ENCODE measurements around the gene MYO1C. TPM values are rescaled to one million over a fixed set of nuclear protein-coding genes. Genes with fewer than 3 reads are reported as not detected.
"Not testable (repeated sequence)": the region's sequence is repeated elsewhere in the genome, so short reads cannot be mapped to it uniquely, and the experiment has no call there.

Gene MYO1C, protein sequence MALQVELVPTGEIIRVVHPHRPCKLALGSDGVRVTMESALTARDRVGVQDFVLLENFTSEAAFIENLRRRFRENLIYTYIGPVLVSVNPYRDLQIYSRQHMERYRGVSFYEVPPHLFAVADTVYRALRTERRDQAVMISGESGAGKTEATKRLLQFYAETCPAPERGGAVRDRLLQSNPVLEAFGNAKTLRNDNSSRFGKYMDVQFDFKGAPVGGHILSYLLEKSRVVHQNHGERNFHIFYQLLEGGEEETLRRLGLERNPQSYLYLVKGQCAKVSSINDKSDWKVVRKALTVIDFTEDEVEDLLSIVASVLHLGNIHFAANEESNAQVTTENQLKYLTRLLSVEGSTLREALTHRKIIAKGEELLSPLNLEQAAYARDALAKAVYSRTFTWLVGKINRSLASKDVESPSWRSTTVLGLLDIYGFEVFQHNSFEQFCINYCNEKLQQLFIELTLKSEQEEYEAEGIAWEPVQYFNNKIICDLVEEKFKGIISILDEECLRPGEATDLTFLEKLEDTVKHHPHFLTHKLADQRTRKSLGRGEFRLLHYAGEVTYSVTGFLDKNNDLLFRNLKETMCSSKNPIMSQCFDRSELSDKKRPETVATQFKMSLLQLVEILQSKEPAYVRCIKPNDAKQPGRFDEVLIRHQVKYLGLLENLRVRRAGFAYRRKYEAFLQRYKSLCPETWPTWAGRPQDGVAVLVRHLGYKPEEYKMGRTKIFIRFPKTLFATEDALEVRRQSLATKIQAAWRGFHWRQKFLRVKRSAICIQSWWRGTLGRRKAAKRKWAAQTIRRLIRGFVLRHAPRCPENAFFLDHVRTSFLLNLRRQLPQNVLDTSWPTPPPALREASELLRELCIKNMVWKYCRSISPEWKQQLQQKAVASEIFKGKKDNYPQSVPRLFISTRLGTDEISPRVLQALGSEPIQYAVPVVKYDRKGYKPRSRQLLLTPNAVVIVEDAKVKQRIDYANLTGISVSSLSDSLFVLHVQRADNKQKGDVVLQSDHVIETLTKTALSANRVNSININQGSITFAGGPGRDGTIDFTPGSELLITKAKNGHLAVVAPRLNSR
- 10 to 100 TPM; 16.7 to 34.5 (median 18.3) TPM for total RNA-seq

- Mint-ChIP-seq H3K4me1 (ENCODE audit: low read depth) (peaks cover 33% of the 10 kb centered on the region), H3K9me3 (no peaks in the 10 kb centered on the region), H3K27me3 (ENCODE audit: low read depth) (no peaks in the 10 kb centered on the region), H3K4me3 (peak within 1 kb of the TSS; percentile 82), H3K36me3 (ENCODE audit: insufficient read depth) (no peaks in the 10 kb centered on the region)
- ATAC-seq (no peak), DNase-seq (no peak)
Measured at GRCh38 chr17:1492249-1493206, at the start of gene MYO1C. Gene MYO1C, minus strand, starts transcription at chr17:1492686. Its CDS starts 199 bp downstream, at chr17:1492487.

DNA sequence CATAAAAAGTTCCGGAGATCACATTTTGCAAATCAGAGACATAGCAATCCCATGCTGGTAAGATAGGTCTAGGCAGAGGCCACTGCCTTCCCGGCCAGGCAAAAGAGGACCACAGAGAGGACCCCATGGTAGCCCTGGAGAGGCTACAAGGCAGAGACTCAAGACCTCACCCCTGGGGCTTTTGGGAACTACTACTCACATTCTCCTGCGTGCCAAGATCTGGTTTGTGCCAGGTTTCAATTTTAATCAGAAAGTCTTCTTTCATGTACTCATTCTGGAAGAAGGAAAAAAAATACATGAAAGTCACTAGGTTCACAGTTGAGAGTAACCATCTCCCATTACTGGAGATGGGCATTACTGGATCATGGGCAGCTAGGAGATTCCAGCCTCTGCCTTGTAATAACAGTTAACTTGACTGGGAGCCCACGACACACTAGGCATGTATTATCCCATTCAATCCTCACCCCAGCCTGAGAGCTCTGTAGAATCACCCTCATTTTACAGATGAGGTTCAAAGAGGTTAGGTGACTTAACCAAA lies 49.0 kb upstream of the MYO1C start:
- Mint-ChIP-seq H3K4me3 (no peak overlapping the region), H3K4me1 (ENCODE audit: low read depth) (no peaks in the 10 kb centered on the region), H3K9me3 (no peaks in the 10 kb centered on the region), H3K36me3 (ENCODE audit: insufficient read depth) (peaks cover 44% of the 10 kb centered on the region), H3K27me3 (ENCODE audit: low read depth) (no peaks in the 10 kb centered on the region)
- ATAC-seq, result no peak
- DNase-seq, result no peak

- Mint-ChIP-seq H3K4me3 (no peak overlapping the region), H3K36me3 (ENCODE audit: insufficient read depth) (peaks cover 43% of the 10 kb centered on the region), H3K9me3 (no peaks in the 10 kb centered on the region), H3K4me1 (ENCODE audit: low read depth) (no peaks in the 10 kb centered on the region), H3K27me3 (ENCODE audit: low read depth) (no peaks in the 10 kb centered on the region)
- ATAC-seq, result no peak
- no peak for DNase-seq
Measured at GRCh38 chr17:1539811-1540210, 47.3 kb upstream of the MYO1C start.

DNA sequence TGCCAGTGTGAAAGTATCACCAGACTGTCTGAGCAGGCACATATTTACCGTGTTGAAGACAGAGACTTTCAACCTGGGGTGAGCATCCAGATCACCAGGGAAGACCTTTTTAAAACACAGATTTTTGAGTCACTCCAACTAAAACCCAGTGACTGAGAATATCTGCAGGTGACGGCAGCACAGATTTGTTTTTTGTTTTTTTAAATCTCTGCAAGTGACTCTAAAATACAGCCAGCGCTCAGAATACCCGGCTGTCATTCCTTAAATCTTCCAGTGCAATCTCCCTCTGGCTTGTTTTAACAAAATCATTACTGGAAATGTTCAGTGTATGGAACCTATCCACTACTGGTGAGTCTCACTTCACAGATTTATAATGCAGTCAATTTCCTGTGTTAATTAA lies 43.3 kb upstream of the MYO1C start:
- no peaks in the 10 kb centered on the region for H3K4me1 Mint-ChIP-seq (ENCODE audit: low read depth)
- no peaks in the 10 kb centered on the region for H3K9me3 Mint-ChIP-seq
- H3K27me3 Mint-ChIP-seq (ENCODE audit: low read depth), result no peaks in the 10 kb centered on the region
- DNase-seq (no peak), ATAC-seq (no peak)
- peaks cover 34% of the 10 kb centered on the region for H3K36me3 Mint-ChIP-seq (ENCODE audit: insufficient read depth)
- no peak overlapping the region for H3K4me3 Mint-ChIP-seq

DNA sequence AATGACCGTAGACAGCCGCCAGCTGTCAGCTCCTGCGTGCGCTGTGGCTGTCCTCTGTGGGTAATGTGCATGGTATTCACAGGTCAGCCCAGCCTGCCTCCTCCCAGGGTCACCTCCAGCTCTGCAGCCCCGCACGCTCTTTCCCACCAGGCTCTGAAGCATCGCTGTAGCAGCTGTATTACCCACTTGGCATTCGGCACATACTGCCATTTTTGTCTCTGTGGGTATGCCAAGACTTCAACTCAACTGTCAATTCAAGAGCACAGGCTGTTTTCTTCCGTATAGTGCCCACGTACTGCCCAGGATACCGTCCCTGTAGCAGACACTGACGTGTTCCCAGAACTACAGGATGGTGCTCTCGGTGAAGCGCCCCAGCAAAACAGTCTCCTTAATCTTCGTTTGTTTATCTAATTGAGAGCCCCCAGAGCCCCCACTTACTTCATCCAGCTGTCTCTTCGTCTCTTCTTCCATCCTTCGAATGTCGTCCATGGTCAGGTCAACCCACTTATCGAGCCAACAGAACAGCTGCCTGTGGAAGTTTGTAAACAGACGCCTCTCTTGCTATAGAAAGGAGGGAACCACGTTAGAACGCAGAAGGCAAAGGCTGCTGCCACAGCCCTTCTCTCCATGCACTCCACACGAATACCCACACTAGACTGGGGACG lies 41.3 kb upstream of the MYO1C start:
- H3K27me3 Mint-ChIP-seq (ENCODE audit: low read depth), result no peaks in the 10 kb centered on the region
- H3K36me3 Mint-ChIP-seq (ENCODE audit: insufficient read depth), result peaks cover 31% of the 10 kb centered on the region
- DNase-seq, result no peak
- H3K4me3 Mint-ChIP-seq, result no peak overlapping the region
- ATAC-seq, result no peak
- no peaks in the 10 kb centered on the region for H3K9me3 Mint-ChIP-seq
- peaks cover 5% of the 10 kb centered on the region for H3K4me1 Mint-ChIP-seq (ENCODE audit: low read depth)

- Mint-ChIP-seq H3K4me1 (ENCODE audit: low read depth) (peaks cover 5% of the 10 kb centered on the region), H3K9me3 (no peaks in the 10 kb centered on the region), H3K4me3 (no peak overlapping the region), H3K36me3 (ENCODE audit: insufficient read depth) (peaks cover 34% of the 10 kb centered on the region), H3K27me3 (ENCODE audit: low read depth) (no peaks in the 10 kb centered on the region)
- peak; percentile 35 for DNase-seq
- ATAC-seq, result peak; percentile 46 to 82
Measured at GRCh38 chr17:1532836-1533602, 40.5 kb upstream of the MYO1C start.

DNA sequence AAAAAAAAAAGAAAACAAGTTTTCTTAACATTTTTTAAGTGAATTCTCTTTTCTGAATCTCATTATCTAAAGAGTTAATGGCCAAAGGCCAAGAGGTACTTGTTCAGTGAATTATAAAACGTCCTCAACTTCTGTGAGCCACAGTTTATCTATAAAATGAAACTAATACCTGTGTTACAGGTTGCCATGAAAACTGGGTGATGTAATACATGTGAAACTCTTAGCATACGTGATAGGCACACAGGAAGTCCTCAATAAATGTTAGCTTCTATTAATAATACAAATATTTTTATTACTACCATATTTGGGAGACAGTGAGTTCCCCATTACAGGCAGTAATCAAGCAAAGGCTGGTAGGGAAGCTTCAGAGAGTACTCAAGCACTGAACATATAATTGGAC lies 37.4 kb upstream of the MYO1C start:
- DNase-seq (no peak), ATAC-seq (no peak)
- no peaks in the 10 kb centered on the region for H3K9me3 Mint-ChIP-seq
- peaks cover 22% of the 10 kb centered on the region for H3K36me3 Mint-ChIP-seq (ENCODE audit: insufficient read depth)
- peaks cover 21% of the 10 kb centered on the region for H3K4me1 Mint-ChIP-seq (ENCODE audit: low read depth)
- H3K4me3 Mint-ChIP-seq, result no peak overlapping the region
- no peaks in the 10 kb centered on the region for H3K27me3 Mint-ChIP-seq (ENCODE audit: low read depth)

DNA sequence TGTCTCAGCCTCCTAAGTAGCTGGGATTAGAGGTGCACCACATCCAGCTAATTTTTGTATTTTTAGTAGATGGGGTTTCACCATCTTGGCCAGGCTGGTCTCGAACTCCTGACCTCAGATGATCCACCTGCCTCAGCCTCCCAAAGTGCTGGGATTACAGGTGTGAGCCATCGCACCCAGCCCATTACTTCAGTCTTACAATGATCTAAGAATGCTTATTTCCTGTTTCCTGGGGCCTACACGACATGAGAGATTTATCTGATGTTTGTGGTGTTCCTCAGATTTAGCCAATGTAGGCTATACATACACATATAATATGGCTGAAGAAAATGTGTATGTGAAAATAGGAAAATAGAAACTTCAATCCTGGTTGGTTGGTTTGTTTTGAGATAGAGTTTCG lies 34.4 kb upstream of the MYO1C start:
- DNase-seq; H3K9me3 Mint-ChIP-seq; H3K4me3 Mint-ChIP-seq; ATAC-seq; H3K27me3 Mint-ChIP-seq (ENCODE audit: low read depth): not testable (repeated sequence)
- H3K36me3 Mint-ChIP-seq (ENCODE audit: insufficient read depth), result peaks cover 13% of the 10 kb centered on the region
- peaks cover 21% of the 10 kb centered on the region for H3K4me1 Mint-ChIP-seq (ENCODE audit: low read depth)

- Mint-ChIP-seq H3K27me3 (ENCODE audit: low read depth) (no peaks in the 10 kb centered on the region), H3K36me3 (ENCODE audit: insufficient read depth) (peaks cover 10% of the 10 kb centered on the region), H3K4me1 (ENCODE audit: low read depth) (peaks cover 19% of the 10 kb centered on the region), H3K9me3 (no peaks in the 10 kb centered on the region), H3K4me3 (no peak overlapping the region)
- DNase-seq (no peak), ATAC-seq (no peak)
Measured at GRCh38 chr17:1522626-1523025, 30.1 kb upstream of the MYO1C start.

- no peak overlapping the region for H3K4me3 Mint-ChIP-seq
- no peaks in the 10 kb centered on the region for H3K27me3 Mint-ChIP-seq (ENCODE audit: low read depth)
- no peaks in the 10 kb centered on the region for H3K9me3 Mint-ChIP-seq
- no peak for ATAC-seq
- DNase-seq, result no peak
- peaks cover 10% of the 10 kb centered on the region for H3K4me1 Mint-ChIP-seq (ENCODE audit: low read depth)
- H3K36me3 Mint-ChIP-seq (ENCODE audit: insufficient read depth), result peaks cover 8% of the 10 kb centered on the region
Measured at GRCh38 chr17:1521086-1521640, 28.7 kb upstream of the MYO1C start.

DNA sequence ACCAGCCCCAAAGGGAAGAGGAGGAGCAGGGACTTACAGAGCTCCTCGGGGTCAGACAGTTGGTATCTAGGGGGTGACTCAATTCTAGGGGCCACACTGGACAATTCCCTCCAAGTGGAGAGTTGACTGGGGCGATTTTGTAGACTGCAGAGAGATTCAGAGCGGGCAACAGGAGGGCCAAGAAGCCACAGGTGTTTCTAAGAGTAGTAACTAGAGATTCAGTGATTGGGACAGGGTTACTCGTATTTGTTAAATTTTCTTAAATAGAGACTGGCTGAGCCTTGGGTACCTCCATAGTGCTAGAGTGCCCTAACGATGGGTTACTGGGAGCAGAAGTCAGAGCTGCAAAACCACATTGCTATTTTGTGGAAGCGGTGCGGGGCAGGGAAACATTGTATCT lies 27.2 kb upstream of the MYO1C start:
- ATAC-seq, result no peak
- DNase-seq, result no peak
- Mint-ChIP-seq H3K36me3 (ENCODE audit: insufficient read depth) (peaks cover 8% of the 10 kb centered on the region), H3K9me3 (no peaks in the 10 kb centered on the region), H3K27me3 (ENCODE audit: low read depth) (no peaks in the 10 kb centered on the region), H3K4me1 (ENCODE audit: low read depth) (peaks cover 18% of the 10 kb centered on the region), H3K4me3 (no peak overlapping the region)

DNA sequence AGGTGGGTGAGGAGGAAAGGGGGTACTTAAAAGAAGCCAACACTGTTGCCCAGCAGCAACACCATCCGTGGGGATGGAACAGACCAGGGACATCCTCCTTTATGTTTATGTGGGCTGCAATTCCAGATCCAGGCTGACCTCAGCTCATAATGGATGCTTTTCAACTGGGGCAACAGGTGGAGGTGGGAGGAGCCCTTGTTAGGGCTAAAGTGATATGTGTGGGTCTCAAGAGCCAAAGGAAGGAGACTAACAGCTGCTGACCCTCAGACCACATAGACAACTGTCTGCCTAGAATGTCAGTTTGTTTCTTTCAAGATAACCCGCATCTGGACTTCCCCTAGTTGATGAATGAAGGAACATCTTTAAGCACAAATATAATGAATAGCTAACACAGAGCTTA lies 25.9 kb upstream of the MYO1C start:
- ATAC-seq (no peak), DNase-seq (no peak)
- Mint-ChIP-seq H3K4me1 (ENCODE audit: low read depth) (peaks cover 25% of the 10 kb centered on the region), H3K27me3 (ENCODE audit: low read depth) (no peaks in the 10 kb centered on the region), H3K9me3 (no peaks in the 10 kb centered on the region), H3K36me3 (ENCODE audit: insufficient read depth) (peaks cover 15% of the 10 kb centered on the region), H3K4me3 (peak overlapping the region; percentile 90)

Measured in activated T-cell treated with anti-CD3 and anti-CD28 coated beads, Interleukin-2, amount 50 U/mL, for 4 hours (primary cell).